Neural crest cell (in vitro differentiated cells): ENCODE results near the gene LENG9. TPM values are rescaled to one million over a fixed set of nuclear protein-coding genes. Genes with fewer than 3 reads are reported as not detected.

Experiments
- DNase-seq: peaks from one replicate; pipeline ENCODE4 v3.0.0; 2021; ENCODE audit warnings: low read depth, mixed read lengths, low spot score
- H3K27ac Mint-ChIP-seq: one replicate; pipeline ENCODE4 v1.8.0; 2021; ENCODE audit warnings: mild to moderate bottlenecking, mixed read lengths; ENCODE audit not compliant: unreplicated experiment
- H3K27me3 Mint-ChIP-seq: 2 replicates; pipeline ENCODE4 v1.8.0; 2021; ENCODE audit warnings: low read depth, mild to moderate bottlenecking, mixed read lengths
- H3K36me3 Mint-ChIP-seq: 2 replicates; pipeline ENCODE4 v1.8.0; 2021; ENCODE audit warnings: low read depth, mild to moderate bottlenecking, mixed read lengths
- H3K4me1 Mint-ChIP-seq: 2 replicates; pipeline ENCODE4 v1.8.0; 2021; ENCODE audit warnings: mixed read lengths
- H3K4me3 Mint-ChIP-seq: one replicate; pipeline ENCODE4 v1.8.0; 2021; ENCODE audit warnings: mild to moderate bottlenecking, mixed read lengths
- H3K9me3 Mint-ChIP-seq: 2 replicates; pipeline ENCODE4 v1.8.0; 2021; ENCODE audit warnings: mixed read lengths
- total RNA-seq: library from RNA; stranded (reverse); gene quantifications from 2 replicates; pipeline ENCODE4 v1.2.1, GENCODE V29; 2021
- TF ChIP-seq, protein P1 (sequence below): fragments of 200-600 bp; sonication (generic); conservative IDR thresholded peaks from 2 replicates; pipeline ENCODE4 v1.5.0; 2021; ENCODE audit warnings: antibody characterized with exemption, mild to moderate bottlenecking

Gene LENG9
- total RNA-seq, 1 donor from 2014 or later, result 2.5 TPM

DNA sequence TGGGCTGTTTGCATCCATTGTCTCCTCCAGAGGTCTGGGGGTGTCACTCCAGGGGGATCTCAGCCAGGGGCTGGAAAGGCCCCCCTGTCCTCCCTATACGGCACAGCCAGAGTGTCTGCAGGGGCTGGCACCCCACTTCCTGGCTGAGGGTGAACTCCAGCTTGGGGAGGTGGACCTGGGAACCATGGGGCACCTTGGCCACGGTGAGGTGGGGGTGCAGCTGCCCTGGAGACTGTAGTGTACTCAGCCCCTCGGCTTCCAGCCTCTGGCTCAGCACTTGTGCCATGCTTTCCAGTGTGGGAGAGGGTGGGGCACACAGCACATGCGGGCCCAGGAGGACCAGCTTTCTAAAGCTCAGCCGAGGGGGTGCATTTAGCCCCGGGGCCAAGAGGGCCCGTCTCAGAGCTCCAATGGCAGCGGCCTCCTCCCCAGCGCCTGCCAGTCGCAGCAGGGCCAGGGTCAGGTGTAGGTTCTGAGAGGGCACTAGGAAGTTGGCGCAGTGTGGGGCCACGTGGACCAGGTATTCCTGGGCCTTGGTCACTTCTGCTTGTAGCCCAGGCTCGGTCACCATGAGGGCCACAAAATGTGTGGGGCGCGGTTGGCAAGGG lies 1.4 kb downstream of the LENG9 start:
- peaks cover 10% of the 10 kb centered on the region for H3K4me1 Mint-ChIP-seq
- H3K9me3 Mint-ChIP-seq, result no peaks in the 10 kb centered on the region
- H3K36me3 Mint-ChIP-seq, result peaks cover 8% of the 10 kb centered on the region
- no peak for DNase-seq
- peaks cover 21% of the 10 kb centered on the region for H3K27me3 Mint-ChIP-seq
- H3K27ac Mint-ChIP-seq, result no peak overlapping the region
- H3K4me3 Mint-ChIP-seq, result peak overlapping the region; percentile 47
- TF ChIP-seq, protein P1, sequence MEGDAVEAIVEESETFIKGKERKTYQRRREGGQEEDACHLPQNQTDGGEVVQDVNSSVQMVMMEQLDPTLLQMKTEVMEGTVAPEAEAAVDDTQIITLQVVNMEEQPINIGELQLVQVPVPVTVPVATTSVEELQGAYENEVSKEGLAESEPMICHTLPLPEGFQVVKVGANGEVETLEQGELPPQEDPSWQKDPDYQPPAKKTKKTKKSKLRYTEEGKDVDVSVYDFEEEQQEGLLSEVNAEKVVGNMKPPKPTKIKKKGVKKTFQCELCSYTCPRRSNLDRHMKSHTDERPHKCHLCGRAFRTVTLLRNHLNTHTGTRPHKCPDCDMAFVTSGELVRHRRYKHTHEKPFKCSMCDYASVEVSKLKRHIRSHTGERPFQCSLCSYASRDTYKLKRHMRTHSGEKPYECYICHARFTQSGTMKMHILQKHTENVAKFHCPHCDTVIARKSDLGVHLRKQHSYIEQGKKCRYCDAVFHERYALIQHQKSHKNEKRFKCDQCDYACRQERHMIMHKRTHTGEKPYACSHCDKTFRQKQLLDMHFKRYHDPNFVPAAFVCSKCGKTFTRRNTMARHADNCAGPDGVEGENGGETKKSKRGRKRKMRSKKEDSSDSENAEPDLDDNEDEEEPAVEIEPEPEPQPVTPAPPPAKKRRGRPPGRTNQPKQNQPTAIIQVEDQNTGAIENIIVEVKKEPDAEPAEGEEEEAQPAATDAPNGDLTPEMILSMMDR, result no peak

- TF ChIP-seq, protein P1, result no peak
- H3K27me3 Mint-ChIP-seq, result peaks cover 21% of the 10 kb centered on the region
- peaks cover 10% of the 10 kb centered on the region for H3K4me1 Mint-ChIP-seq
- no peak overlapping the region for H3K27ac Mint-ChIP-seq
- peaks cover 8% of the 10 kb centered on the region for H3K36me3 Mint-ChIP-seq
- H3K9me3 Mint-ChIP-seq, result no peaks in the 10 kb centered on the region
- H3K4me3 Mint-ChIP-seq, result peak overlapping the region; percentile 47
- no peak for DNase-seq
Observed at GRCh38 chr19:54461613-54462012, 2.0 kb downstream of the LENG9 start.

DNA sequence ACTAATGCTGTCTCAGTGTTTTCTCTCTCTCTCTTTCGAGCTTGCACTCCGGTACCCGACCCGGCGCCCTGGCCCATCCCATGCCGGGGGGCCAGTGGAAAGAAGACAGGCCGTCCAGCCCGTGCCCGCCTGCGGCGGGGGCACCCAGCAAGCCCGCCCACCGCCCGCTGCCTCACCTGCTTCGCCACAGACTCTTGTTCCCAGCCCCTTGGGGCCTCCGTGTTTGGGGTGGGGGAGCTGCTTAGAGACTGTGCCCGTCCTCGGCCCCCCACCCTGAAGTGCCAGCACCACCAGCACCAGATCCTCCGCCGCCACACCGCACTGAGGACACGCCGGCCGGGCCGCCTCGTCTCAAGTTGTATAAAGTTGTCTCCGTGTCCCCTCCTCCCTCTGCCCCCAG lies 2.4 kb downstream of the LENG9 start:
- H3K36me3 Mint-ChIP-seq, result peaks cover 8% of the 10 kb centered on the region
- peaks cover 10% of the 10 kb centered on the region for H3K4me1 Mint-ChIP-seq
- H3K27me3 Mint-ChIP-seq, result peaks cover 18% of the 10 kb centered on the region
- H3K9me3 Mint-ChIP-seq, result no peaks in the 10 kb centered on the region
- H3K27ac Mint-ChIP-seq, result no peak overlapping the region
- peak overlapping the region; percentile 47 for H3K4me3 Mint-ChIP-seq
- no peak for DNase-seq
- TF ChIP-seq, protein P1, result no peak

DNA sequence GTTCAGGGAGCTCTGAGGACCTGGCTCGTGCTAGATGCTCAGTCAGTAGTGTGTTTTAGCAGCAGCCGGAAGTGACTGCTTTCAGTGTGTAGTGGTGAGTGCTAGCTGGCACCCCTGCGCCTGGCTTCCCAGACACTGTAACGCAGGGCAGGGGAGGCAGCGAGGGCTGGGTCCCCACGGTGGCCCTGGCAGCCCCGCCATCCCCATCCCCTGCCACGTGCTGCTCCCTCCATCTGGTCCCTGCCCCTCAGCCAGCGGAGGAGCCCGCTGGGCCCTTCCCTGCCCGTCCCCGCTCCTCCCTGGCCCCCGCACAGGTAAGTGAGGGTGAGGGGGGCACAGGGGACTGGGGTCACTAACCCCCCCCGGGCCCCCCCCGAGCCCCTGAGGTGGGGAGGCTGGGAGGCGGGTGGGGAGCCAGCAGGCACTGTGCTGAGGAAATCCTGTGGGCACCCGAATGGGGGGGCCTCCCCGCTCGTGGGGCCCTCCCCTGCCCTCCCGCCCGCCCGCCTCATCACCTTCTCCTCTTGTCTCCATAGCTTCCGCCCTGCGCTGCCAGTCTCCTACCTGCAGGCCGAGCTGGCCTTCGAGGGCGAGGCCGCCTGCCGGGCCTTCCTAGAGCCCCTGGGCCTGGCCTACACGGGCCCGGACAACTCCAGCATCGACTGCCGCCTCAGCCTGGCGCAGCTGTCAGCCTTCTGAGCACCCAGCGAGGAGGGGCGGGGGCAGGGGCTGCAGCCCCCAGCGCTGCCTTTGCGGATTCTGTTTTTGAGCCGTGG lies 3.2 kb downstream of the LENG9 start:
- Mint-ChIP-seq H3K4me1 (peaks cover 10% of the 10 kb centered on the region), H3K27me3 (peaks cover 14% of the 10 kb centered on the region), H3K4me3 (peak overlapping the region; percentile 82), H3K36me3 (peaks cover 8% of the 10 kb centered on the region), H3K27ac (no peak overlapping the region), H3K9me3 (no peaks in the 10 kb centered on the region)
- DNase-seq, result no peak
- TF ChIP-seq, protein P1, result no peak

GRCh38 chr19:54459282-54460229 lies 4.0 kb downstream of the LENG9 start:
- no peaks in the 10 kb centered on the region for H3K9me3 Mint-ChIP-seq
- no peak for DNase-seq
- no peak overlapping the region for H3K27ac Mint-ChIP-seq
- H3K36me3 Mint-ChIP-seq, result peaks cover 8% of the 10 kb centered on the region
- H3K4me3 Mint-ChIP-seq, result peak overlapping the region; percentile 82
- H3K4me1 Mint-ChIP-seq, result peaks cover 10% of the 10 kb centered on the region
- H3K27me3 Mint-ChIP-seq, result peaks cover 11% of the 10 kb centered on the region
- TF ChIP-seq, protein P1, result no peak
